Neural progenitor cell (in vitro differentiated cells): ENCODE data around the gene ARSJ.

Experiments used
- EZH2phosphoT487 ChIP-seq: fragments of 200-600 bp; sonication (generic); IDR thresholded peaks from 2 replicates; pipeline ENCODE4 v1.6.1; 2017; ENCODE audit warnings: antibody characterized with exemption
- TF ChIP-seq, protein P1 (sequence below): fragments of 200-600 bp; sonication (generic); IDR thresholded peaks from 2 replicates; pipeline ENCODE4 v1.5.1; 2017; ENCODE audit warnings: antibody characterized with exemption, mild to moderate bottlenecking

DNA sequence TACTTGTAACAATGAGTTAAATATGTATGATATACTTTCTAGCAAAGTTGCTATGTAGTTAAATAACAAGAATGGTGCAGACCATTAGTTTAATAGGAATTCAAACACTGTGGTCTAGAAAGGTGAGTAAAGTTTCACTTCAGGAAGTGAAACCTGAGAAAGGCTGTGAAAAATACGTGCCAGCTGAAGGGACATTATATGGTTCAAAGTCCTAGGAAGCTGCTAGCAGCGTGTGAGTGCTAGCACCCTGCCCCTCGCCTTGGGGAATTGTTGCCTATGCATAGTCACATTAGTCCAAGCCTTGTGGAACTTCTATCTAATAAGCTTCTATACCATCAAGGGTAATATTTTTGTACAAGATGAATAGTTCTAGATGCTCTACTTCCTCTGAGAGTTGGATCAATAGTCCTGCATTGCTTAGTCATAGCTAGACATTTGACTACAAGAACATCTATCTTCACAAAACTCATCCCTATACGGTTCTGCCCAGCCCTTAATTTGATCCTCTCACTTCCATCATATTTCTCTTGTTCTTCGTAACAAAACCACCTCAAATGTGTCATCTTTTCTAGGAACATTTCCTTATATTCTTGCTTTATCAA lies 45.8 kb upstream of the ARSJ start:
- TF ChIP-seq, protein P1, sequence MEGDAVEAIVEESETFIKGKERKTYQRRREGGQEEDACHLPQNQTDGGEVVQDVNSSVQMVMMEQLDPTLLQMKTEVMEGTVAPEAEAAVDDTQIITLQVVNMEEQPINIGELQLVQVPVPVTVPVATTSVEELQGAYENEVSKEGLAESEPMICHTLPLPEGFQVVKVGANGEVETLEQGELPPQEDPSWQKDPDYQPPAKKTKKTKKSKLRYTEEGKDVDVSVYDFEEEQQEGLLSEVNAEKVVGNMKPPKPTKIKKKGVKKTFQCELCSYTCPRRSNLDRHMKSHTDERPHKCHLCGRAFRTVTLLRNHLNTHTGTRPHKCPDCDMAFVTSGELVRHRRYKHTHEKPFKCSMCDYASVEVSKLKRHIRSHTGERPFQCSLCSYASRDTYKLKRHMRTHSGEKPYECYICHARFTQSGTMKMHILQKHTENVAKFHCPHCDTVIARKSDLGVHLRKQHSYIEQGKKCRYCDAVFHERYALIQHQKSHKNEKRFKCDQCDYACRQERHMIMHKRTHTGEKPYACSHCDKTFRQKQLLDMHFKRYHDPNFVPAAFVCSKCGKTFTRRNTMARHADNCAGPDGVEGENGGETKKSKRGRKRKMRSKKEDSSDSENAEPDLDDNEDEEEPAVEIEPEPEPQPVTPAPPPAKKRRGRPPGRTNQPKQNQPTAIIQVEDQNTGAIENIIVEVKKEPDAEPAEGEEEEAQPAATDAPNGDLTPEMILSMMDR: no peak
- no peak for TF ChIP-seq EZH2phosphoT487
